SK-N-SH treated with all-trans-retinoic acid at 6 μM for 48 hours (cell line): Measurements from ENCODE around the gene TSPAN1.

Experiments
- ATAC-seq: fragments of 200-7000 bp; cut with Tn5 transposase; 3 replicates; pipeline ENCODE4 v1.9.1; 2020; ENCODE audit warnings: mild to moderate bottlenecking, moderate library complexity
- ARNTL ChIP-seq: fragments of 450-650 bp; formaldehyde crosslinking; IDR thresholded peaks from 2 replicates; pipeline ENCODE4 v1.5.0; 2020; ENCODE audit warnings: low read depth, mild to moderate bottlenecking, moderate library complexity, borderline replicate concordance
- BACH2 ChIP-seq: fragments of 250-450 bp; sonication (Bioruptor Pico); IDR thresholded peaks from 2 replicates; pipeline ENCODE4 v1.9.0; 2021; ENCODE audit warnings: mild to moderate bottlenecking, borderline replicate concordance
- CREB5 ChIP-seq: fragments of 250-450 bp; sonication (Bioruptor Pico); IDR thresholded peaks from 2 replicates; pipeline ENCODE4 v1.5.1; 2020; ENCODE audit warnings: low read depth, mild to moderate bottlenecking, moderate library complexity
- CSDC2 ChIP-seq: fragments of 250-450 bp; sonication (Bioruptor Pico); IDR thresholded peaks from 2 replicates; pipeline ENCODE4 v1.5.0; 2020; ENCODE audit warnings: mild to moderate bottlenecking, moderate library complexity
- CSRNP3 ChIP-seq: fragments of 250-450 bp; sonication (Bioruptor Pico); IDR thresholded peaks from 2 replicates; pipeline ENCODE4 v1.5.1; 2021; ENCODE audit warnings: mild to moderate bottlenecking, moderate library complexity
- ESRRG ChIP-seq: fragments of 250-450 bp; sonication (Bioruptor Pico); IDR thresholded peaks from 2 replicates; pipeline ENCODE4 v1.6.1; 2021; ENCODE audit warnings: mild to moderate bottlenecking
- GLIS3 ChIP-seq: fragments of 250-450 bp; sonication (Bioruptor Pico); IDR thresholded peaks from 2 replicates; pipeline ENCODE4 v1.5.0; 2020; ENCODE audit warnings: mild to moderate bottlenecking, moderate library complexity
- ISL1 ChIP-seq: fragments of 250-450 bp; sonication (Bioruptor Pico); IDR thresholded peaks from 2 replicates; pipeline ENCODE4 v2.1.2; 2022; ENCODE audit warnings: mild to moderate bottlenecking, moderate library complexity
- PATZ1 ChIP-seq: fragments of 250-450 bp; sonication (Bioruptor Pico); IDR thresholded peaks from 2 replicates; pipeline ENCODE4 v1.8.0; 2020; ENCODE audit warnings: mild to moderate bottlenecking, moderate library complexity, borderline replicate concordance
- POU6F1 ChIP-seq: fragments of 250-450 bp; sonication (Bioruptor Pico); IDR thresholded peaks from 2 replicates; pipeline ENCODE4 v1.8.0; 2021; ENCODE audit warnings: low read depth, mild to moderate bottlenecking, moderate library complexity, borderline replicate concordance
- RARB ChIP-seq: fragments of 250-450 bp; sonication (Bioruptor Pico); IDR thresholded peaks from 2 replicates; pipeline ENCODE4 v1.8.0; 2021; ENCODE audit warnings: mild to moderate bottlenecking, moderate library complexity
- SNAI2 ChIP-seq: fragments of 250-450 bp; sonication (Bioruptor Pico); IDR thresholded peaks from 2 replicates; pipeline ENCODE4 v1.5.0; 2020; ENCODE audit warnings: mild to moderate bottlenecking, moderate library complexity
- TCF4 ChIP-seq: fragments of 250-450 bp; sonication (Bioruptor Pico); IDR thresholded peaks from 2 replicates; pipeline ENCODE4 v1.8.0; 2021; ENCODE audit warnings: mild to moderate bottlenecking, moderate library complexity, borderline replicate concordance
- TOX ChIP-seq: fragments of 250-450 bp; sonication (Bioruptor Pico); IDR thresholded peaks from 2 replicates; pipeline ENCODE4 v1.8.0; 2021; ENCODE audit warnings: mild to moderate bottlenecking, moderate library complexity, borderline replicate concordance
- TSHZ2 ChIP-seq: fragments of 250-450 bp; sonication (Bioruptor Pico); IDR thresholded peaks from 2 replicates; pipeline ENCODE4 v1.5.0; 2020; ENCODE audit warnings: mild to moderate bottlenecking, moderate library complexity
- ZC3H10 ChIP-seq: fragments of 250-450 bp; sonication (Bioruptor Pico); IDR thresholded peaks from 2 replicates; pipeline ENCODE4 v1.5.1; 2021; ENCODE audit warnings: mild to moderate bottlenecking, moderate library complexity
- ZFP3 ChIP-seq: fragments of 250-450 bp; sonication (Bioruptor Pico); IDR thresholded peaks from 2 replicates; pipeline ENCODE4 v1.5.0; 2020; ENCODE audit warnings: mild to moderate bottlenecking, moderate library complexity
- ZFP30 ChIP-seq: fragments of 450-650 bp; formaldehyde crosslinking; IDR thresholded peaks from 2 replicates; pipeline ENCODE4 v1.5.0; 2022; ENCODE audit warnings: mild to moderate bottlenecking, moderate library complexity
- ZNF70 ChIP-seq: fragments of 450-650 bp; formaldehyde crosslinking; IDR thresholded peaks from 2 replicates; pipeline ENCODE4 v1.5.0; 2020; ENCODE audit warnings: mild to moderate bottlenecking, moderate library complexity

TSPAN1 gene

GRCh38 chr1:46187106-46187869, 12.4 kb downstream of the TSPAN1 start:
- ATAC-seq, result no peak
- no peak for TF ChIP-seq CSRNP3 (CRISPR knock-in tag)
- no peak for TF ChIP-seq CSDC2 (CRISPR knock-in tag)

GRCh38 chr1:46188295-46189030, 13.6 kb downstream of the TSPAN1 start:
- ATAC-seq, result no peak
- no peak for TF ChIP-seq SNAI2 (CRISPR knock-in tag)
- no peak for TF ChIP-seq TCF4 (CRISPR knock-in tag)
- TF ChIP-seq ZFP3 (CRISPR knock-in tag), result no peak
- no peak for TF ChIP-seq ZNF70 (CRISPR knock-in tag)
- TF ChIP-seq ARNTL (CRISPR knock-in tag), result no peak
- no peak for TF ChIP-seq PATZ1 (CRISPR knock-in tag)
- no peak for TF ChIP-seq ZC3H10
- TF ChIP-seq CREB5 (CRISPR knock-in tag), result no peak
- TF ChIP-seq ZFP30 (CRISPR knock-in tag), result no peak
- TF ChIP-seq ISL1 (CRISPR knock-in tag), result no peak
- TF ChIP-seq RARB (CRISPR knock-in tag), result no peak
- TF ChIP-seq TOX (CRISPR knock-in tag), result no peak
- no peak for TF ChIP-seq ESRRG (CRISPR knock-in tag)
- TF ChIP-seq GLIS3 (CRISPR knock-in tag), result no peak

- TF ChIP-seq POU6F1 (CRISPR knock-in tag) (no peak), BACH2 (CRISPR knock-in tag) (no peak), ISL1 (CRISPR knock-in tag) (no peak), ZFP30 (CRISPR knock-in tag) (no peak), CSDC2 (CRISPR knock-in tag) (no peak), TSHZ2 (no peak), SNAI2 (CRISPR knock-in tag) (no peak), PATZ1 (CRISPR knock-in tag) (no peak), ZNF70 (CRISPR knock-in tag) (no peak), TOX (CRISPR knock-in tag) (no peak), GLIS3 (CRISPR knock-in tag) (no peak), ESRRG (CRISPR knock-in tag) (no peak), ZFP3 (CRISPR knock-in tag) (no peak)
- ATAC-seq, result no peak
These were observed 15.7 kb downstream of the TSPAN1 start for GRCh38 chr1:46190539-46190938.
